Activated CD8-positive, alpha-beta T cell treated with anti-CD3 and anti-CD28 coated beads for 36 hours (primary cell): ENCODE results near the gene UBXN11. TPM values are rescaled to one million over a fixed set of nuclear protein-coding genes. Genes with fewer than 3 reads are reported as not detected.
A peak's percentile ranks its signal among the peaks of the same experiment; 100 is the strongest.

Experiments used
- ATAC-seq: fragments of 200-7000 bp; cut with Tn5 transposase; one replicate; pipeline ENCODE4 v1.10.0; 2021; ENCODE audit warnings: mild to moderate bottlenecking, moderate library complexity
- CTCF ChIA-PET: fragments of 350-600 bp; sonication (Branson Sonifier 250); formaldehyde crosslinking; loops from one replicate; lab custom pipeline; 2021; ENCODE audit warnings: antibody characterized with exemption; lab: Charles Lee
- POLR2A ChIA-PET: fragments of 350-600 bp; sonication (Branson Sonifier 250); formaldehyde crosslinking; loops from one replicate; lab custom pipeline; 2021; ENCODE audit warnings: antibody characterized with exemption; lab: Charles Lee
- DNase-seq: peaks from one replicate; pipeline ENCODE4 v3.0.0-alpha.2; 2020
- H3K27ac Mint-ChIP-seq: one replicate; pipeline ENCODE4 v1.8.0; 2021; ENCODE audit warnings: mild to moderate bottlenecking, mixed read lengths
- H3K27me3 Mint-ChIP-seq: one replicate; pipeline ENCODE4 v1.8.0; 2021; ENCODE audit warnings: mixed read lengths
- H3K36me3 Mint-ChIP-seq: one replicate; pipeline ENCODE4 v1.8.0; 2021; ENCODE audit warnings: low read depth, mixed read lengths
- H3K4me1 Mint-ChIP-seq: one replicate; pipeline ENCODE4 v1.8.0; 2021; ENCODE audit warnings: low read depth, mixed read lengths
- H3K4me3 Mint-ChIP-seq: one replicate; pipeline ENCODE4 v1.8.0; 2021; ENCODE audit warnings: mild to moderate bottlenecking, moderate library complexity, mixed read lengths
- H3K9me3 Mint-ChIP-seq: one replicate; pipeline ENCODE4 v1.8.0; 2021; ENCODE audit warnings: mixed read lengths
- intact Hi-C: fragments of 100-400 bp; cut with micrococcal nuclease; formaldehyde crosslinking; loops from one replicate; pipeline ENCODE4 v1.10.0; 2022
- total RNA-seq, 2 experiments: library from RNA; stranded (reverse); gene quantifications; one replicate each; pipeline ENCODE4 v1.2.3, GENCODE V29; 2021
- TF ChIP-seq, protein P1 (sequence below): fragments of 200-600 bp; IDR thresholded peaks from one replicate; pipeline ENCODE4 v1.8.0; 2022; ENCODE audit warnings: antibody characterized with exemption, mild to moderate bottlenecking

Gene UBXN11
- total RNA-seq, 2 experiments from 2014 or later = 24.9 to 26.0 TPM

DNA sequence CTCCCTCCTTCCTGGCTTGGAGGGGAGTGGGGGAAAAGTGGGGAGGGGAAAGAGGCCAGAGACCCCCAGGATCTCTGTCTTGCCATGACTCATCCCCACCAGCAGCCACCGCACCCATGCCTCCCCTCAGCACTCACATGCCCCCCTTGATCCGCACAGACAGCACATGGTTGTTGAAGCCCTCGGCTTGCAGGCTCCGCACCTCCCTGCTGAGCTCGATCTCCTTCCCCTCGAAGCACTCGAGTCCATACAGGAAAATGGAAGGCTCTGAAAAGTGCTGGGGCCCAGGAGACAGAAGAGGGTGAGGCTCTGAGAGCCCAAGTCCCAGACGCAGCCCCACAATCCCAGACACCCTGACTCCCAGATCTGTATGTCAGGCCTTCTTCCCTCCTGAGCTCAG lies 22.2 kb upstream of the UBXN11 start:
- Mint-ChIP-seq H3K9me3 (no peaks in the 10 kb centered on the region), H3K4me3 (no peak overlapping the region), H3K4me1 (peaks cover 2% of the 10 kb centered on the region), H3K27ac (no peak overlapping the region), H3K36me3 (peaks cover 2% of the 10 kb centered on the region), H3K27me3 (no peaks in the 10 kb centered on the region)
- CTCF ChIA-PET = interaction anchor here (0.7 to 15.0 kb wide), 4 partner anchors 34 to 88 kb away, joined by 3 to 282 read pairs (median 6); partner anchors contain the start of gene SH3BGRL3
- TF ChIP-seq, protein P1, sequence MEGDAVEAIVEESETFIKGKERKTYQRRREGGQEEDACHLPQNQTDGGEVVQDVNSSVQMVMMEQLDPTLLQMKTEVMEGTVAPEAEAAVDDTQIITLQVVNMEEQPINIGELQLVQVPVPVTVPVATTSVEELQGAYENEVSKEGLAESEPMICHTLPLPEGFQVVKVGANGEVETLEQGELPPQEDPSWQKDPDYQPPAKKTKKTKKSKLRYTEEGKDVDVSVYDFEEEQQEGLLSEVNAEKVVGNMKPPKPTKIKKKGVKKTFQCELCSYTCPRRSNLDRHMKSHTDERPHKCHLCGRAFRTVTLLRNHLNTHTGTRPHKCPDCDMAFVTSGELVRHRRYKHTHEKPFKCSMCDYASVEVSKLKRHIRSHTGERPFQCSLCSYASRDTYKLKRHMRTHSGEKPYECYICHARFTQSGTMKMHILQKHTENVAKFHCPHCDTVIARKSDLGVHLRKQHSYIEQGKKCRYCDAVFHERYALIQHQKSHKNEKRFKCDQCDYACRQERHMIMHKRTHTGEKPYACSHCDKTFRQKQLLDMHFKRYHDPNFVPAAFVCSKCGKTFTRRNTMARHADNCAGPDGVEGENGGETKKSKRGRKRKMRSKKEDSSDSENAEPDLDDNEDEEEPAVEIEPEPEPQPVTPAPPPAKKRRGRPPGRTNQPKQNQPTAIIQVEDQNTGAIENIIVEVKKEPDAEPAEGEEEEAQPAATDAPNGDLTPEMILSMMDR = no peak
- intact Hi-C loops = no loop called here
- ATAC-seq (no peak), DNase-seq (no peak)
- POLR2A ChIA-PET = interaction anchor here (1.7 kb wide), 1 partner anchor 53 kb away, joined by 3 read pairs; no protein-coding TSS in a partner anchor

GRCh38 chr1:26327956-26328362 lies 21.5 kb upstream of the UBXN11 start:
- DNase-seq = peak; percentile 23
- Mint-ChIP-seq H3K9me3 (no peaks in the 10 kb centered on the region), H3K4me1 (peaks cover 6% of the 10 kb centered on the region), H3K27me3 (no peaks in the 10 kb centered on the region), H3K27ac (no peak overlapping the region), H3K4me3 (no peak overlapping the region), H3K36me3 (peaks cover 8% of the 10 kb centered on the region)
- intact Hi-C loops = no loop called here
- POLR2A ChIA-PET = interaction anchor here (0.6 kb wide), 1 partner anchor 1325 kb away, joined by 4 read pairs; no protein-coding TSS in a partner anchor
- TF ChIP-seq, protein P1 = no peak
- CTCF ChIA-PET = interaction anchor here (1.0 to 15.0 kb wide), 5 partner anchors 34 to 89 kb away, joined by 3 to 282 read pairs (median 4); partner anchors contain the start of gene SH3BGRL3
- ATAC-seq = no peak

- CTCF ChIA-PET = interaction anchor here (1.0 to 15.0 kb wide), 5 partner anchors 36 to 93 kb away, joined by 3 to 282 read pairs (median 4); partner anchors contain the start of genes CEP85 and SH3BGRL3
- H3K27ac Mint-ChIP-seq = peak overlapping the region; percentile 28
Measured at GRCh38 chr1:26324550-26324949, 18.1 kb upstream of the UBXN11 start.

GRCh38 chr1:26323382-26323781 lies 16.9 kb upstream of the UBXN11 start:
- peaks cover 45% of the 10 kb centered on the region for H3K36me3 Mint-ChIP-seq
- no peaks in the 10 kb centered on the region for H3K27me3 Mint-ChIP-seq
- H3K4me3 Mint-ChIP-seq = no peak overlapping the region
- H3K27ac Mint-ChIP-seq = peak overlapping the region; percentile 60
- ChIA-PET CTCF (interaction anchor here (1.5 to 15.0 kb wide), 7 partner anchors 15 to 153 kb away, joined by 3 to 282 read pairs (median 37); partner anchors contain the start of genes SH3BGRL3, UBXN11, ZNF593 and ZNF593OS), POLR2A (interaction anchor here (0.7 to 11.3 kb wide), 2 partner anchors 39 to 40 kb away, joined by 3 to 284 read pairs; partner anchors contain the start of gene SH3BGRL3)
- intact Hi-C loops = no loop called here
- TF ChIP-seq, protein P1 = no peak
- DNase-seq = no peak
- ATAC-seq = no peak
- no peaks in the 10 kb centered on the region for H3K9me3 Mint-ChIP-seq
- H3K4me1 Mint-ChIP-seq = peaks cover 37% of the 10 kb centered on the region

More at GRCh38 chr1:26324550-26324949, 18.1 kb upstream of the UBXN11 start:
- H3K4me1 Mint-ChIP-seq = peaks cover 35% of the 10 kb centered on the region
- TF ChIP-seq, protein P1 = no peak
- ATAC-seq (no peak), DNase-seq (no peak)
- POLR2A ChIA-PET = no interaction called here
- no peaks in the 10 kb centered on the region for H3K27me3 Mint-ChIP-seq
- no peak overlapping the region for H3K4me3 Mint-ChIP-seq
- H3K9me3 Mint-ChIP-seq = no peaks in the 10 kb centered on the region
- H3K36me3 Mint-ChIP-seq = peaks cover 34% of the 10 kb centered on the region
- intact Hi-C loops = no loop called here

DNA sequence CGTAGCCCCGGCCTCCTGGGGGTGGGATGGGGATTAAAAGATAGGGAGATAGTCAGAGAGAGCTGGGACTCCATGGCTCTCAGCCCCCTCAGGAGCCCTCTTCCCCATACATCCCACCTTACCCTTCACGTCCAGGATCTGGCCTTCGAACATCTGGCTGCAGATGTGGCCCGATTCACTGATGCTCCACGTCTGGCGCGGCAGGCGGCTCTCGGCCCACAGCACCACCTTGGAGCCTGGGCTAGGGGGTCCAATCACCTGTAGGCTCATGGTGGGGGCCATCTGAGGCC lies 15.6 kb upstream of the UBXN11 start:
- POLR2A ChIA-PET = interaction anchor here (0.6 to 11.3 kb wide), 10 partner anchors 11 to 195 kb away, joined by 3 to 284 read pairs (median 3); partner anchors contain the start of genes SH3BGRL3 and ZNF593
- intact Hi-C loops = no loop called here
- peaks cover 48% of the 10 kb centered on the region for H3K36me3 Mint-ChIP-seq
- H3K4me3 Mint-ChIP-seq = no peak overlapping the region
- peaks cover 45% of the 10 kb centered on the region for H3K4me1 Mint-ChIP-seq
- H3K27ac Mint-ChIP-seq = peak overlapping the region; percentile 66
- ATAC-seq = no peak
- no peaks in the 10 kb centered on the region for H3K27me3 Mint-ChIP-seq
- TF ChIP-seq, protein P1 = no peak
- no peak for DNase-seq
- H3K9me3 Mint-ChIP-seq = no peaks in the 10 kb centered on the region
- CTCF ChIA-PET = interaction anchor here (0.6 to 15.0 kb wide), 47 partner anchors 8 to 177 kb away, joined by 3 to 282 read pairs (median 5); partner anchors contain the start of genes C1orf232, CEP85, LIN28A and SH3BGRL3
